Natural killer cell (primary cell): ENCODE measurements around the gene NDUFAB1. TPM values are rescaled to one million over a fixed set of nuclear protein-coding genes. Genes with fewer than 3 reads are reported as not detected.
A peak's percentile ranks its signal among the peaks of the same experiment; 100 is the strongest.

Source experiments
- ATAC-seq, 3 donors: fragments of 150-1000 bp in 2 of 3; fragments of 200-7000 bp in 1 of 3; cut with Tn5 transposase; 1 replicate in 1 of 3; 2 replicates in 2 of 3; pipeline ENCODE4 v1.10.0; 2021; ENCODE audit warnings: mild to moderate bottlenecking in 2 of 3, moderate library complexity in 2 of 3
- DNase-seq, 2 donors: peaks; one replicate each; pipeline versions ENCODE4 v3.0.0 to v3.0.0-alpha.2; 2013 to 2021; ENCODE audit warnings: mixed read lengths in 1 of 2
- H3K27ac ChIP-seq: one replicate; pipeline ENCODE4 v1.5.1; 2013; ENCODE audit warnings: mild to moderate bottlenecking, low read length
- H3K27me3 ChIP-seq: one replicate; pipeline ENCODE4 v1.6.1; 2013; ENCODE audit warnings: low read length; ENCODE audit not compliant: control insufficient read depth, insufficient read depth
- H3K36me3 ChIP-seq: one replicate; pipeline ENCODE4 v1.6.1; 2013; ENCODE audit warnings: low read length; ENCODE audit not compliant: control insufficient read depth, insufficient read depth
- H3K4me1 ChIP-seq: one replicate; pipeline ENCODE4 v1.6.1; 2013; ENCODE audit warnings: low read length; ENCODE audit not compliant: control insufficient read depth, insufficient read depth
- H3K4me3 ChIP-seq: one replicate; pipeline ENCODE4 v1.5.1; 2013; ENCODE audit warnings: low read length
- H3K9me3 ChIP-seq: one replicate; pipeline ENCODE4 v1.6.1; 2013; ENCODE audit warnings: low read length; ENCODE audit not compliant: control insufficient read depth, insufficient read depth
- H3K27ac Mint-ChIP-seq, 2 donors: one replicate each; pipeline ENCODE4 v1.8.0; 2022; ENCODE audit warnings: mild to moderate bottlenecking in 2 of 2, mixed read lengths in 2 of 2, moderate library complexity in 1 of 2
- H3K27me3 Mint-ChIP-seq, 2 donors: one replicate each; pipeline ENCODE4 v1.8.0; 2022; ENCODE audit warnings: low read depth in 2 of 2, mixed read lengths in 2 of 2
- H3K36me3 Mint-ChIP-seq: one replicate; pipeline ENCODE4 v1.8.0; 2022; ENCODE audit warnings: mixed read lengths
- H3K4me1 Mint-ChIP-seq, 2 donors: one replicate each; pipeline ENCODE4 v1.8.0; 2022; ENCODE audit warnings: mixed read lengths in 2 of 2
- H3K4me3 Mint-ChIP-seq: one replicate; pipeline ENCODE4 v1.8.0; 2022; ENCODE audit warnings: mild to moderate bottlenecking, moderate library complexity, mixed read lengths
- H3K9me3 Mint-ChIP-seq, 2 donors: one replicate each; pipeline ENCODE4 v1.8.0; 2022; ENCODE audit warnings: mixed read lengths in 2 of 2
- WGBS: methylation state at CpG from one replicate; pipeline ENCODE4 v1.1.7; 2013; ENCODE audit warnings: missing lambda C conversion rate; ENCODE audit not compliant: insufficient coverage; 5-methylcytosine and 5-hydroxymethylcytosine counted together
- intact Hi-C: fragments of 100-400 bp; cut with micrococcal nuclease; formaldehyde crosslinking; loops from one replicate; pipeline ENCODE4 v1.14.2; 2022
- total RNA-seq, 4 donors: library from RNA; stranded (reverse); fragments of 120-200 nt in 1 of 4; gene quantifications; one replicate each; pipeline versions ENCODE4 v1.2.3 to v1.2.4, GENCODE V29; 2013 to 2022
- TF ChIP-seq, protein P1 (sequence below): fragments of 200-600 bp; IDR thresholded peaks from one replicate; pipeline ENCODE4 v1.8.0; 2022; ENCODE audit warnings: antibody characterized with exemption

NDUFAB1 gene
- total RNA-seq, 3 donors from 2014 or later (not counting 1 experiment from before 2014, with no cell fraction given): 27.3 to 30.5 (median 28.3) TPM

DNA sequence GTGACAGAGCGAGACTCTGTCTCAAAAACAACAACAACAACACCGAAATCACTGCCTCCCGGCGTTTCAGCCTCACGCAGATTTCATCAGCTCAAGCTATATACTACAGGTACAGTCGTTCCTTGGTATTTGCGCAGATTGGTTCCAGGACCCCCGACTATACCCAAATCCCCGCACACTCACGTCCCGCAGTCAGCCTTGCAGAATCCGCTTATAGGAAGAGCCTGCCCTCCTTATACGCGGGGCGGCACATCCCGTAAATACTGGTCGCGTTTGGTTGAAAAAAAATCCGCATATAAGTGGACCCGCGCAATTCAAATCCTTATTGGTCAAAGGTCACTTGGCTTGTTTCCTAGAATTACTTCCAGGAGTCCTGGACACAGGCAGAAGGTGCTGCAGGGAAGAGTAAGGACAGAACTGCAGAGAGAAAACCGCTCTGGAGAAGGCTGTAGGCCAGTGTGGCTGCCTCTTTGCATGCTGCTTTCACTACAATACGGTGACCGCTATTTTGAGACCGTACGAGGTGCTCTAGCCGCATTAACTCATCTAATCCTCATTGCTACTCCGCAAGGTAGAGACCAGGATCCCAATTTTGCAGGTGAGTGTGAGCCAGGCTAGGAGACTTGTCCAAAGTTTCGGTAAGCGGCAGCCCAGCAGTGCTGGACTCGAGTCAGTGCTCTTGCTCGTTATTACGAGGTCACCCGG lies 718 bp downstream of the NDUFAB1 start:
- peaks cover 12 to 32% of the 10 kb centered on the region in 2 donors for H3K4me1 Mint-ChIP-seq
- H3K9me3 Mint-ChIP-seq: no peaks in the 10 kb centered on the region
- peak overlapping the region; percentile 87 for H3K4me3 ChIP-seq
- H3K4me3 Mint-ChIP-seq: peak overlapping the region; percentile 81
- H3K4me1 ChIP-seq: peaks cover 25% of the 10 kb centered on the region
- TF ChIP-seq, protein P1, sequence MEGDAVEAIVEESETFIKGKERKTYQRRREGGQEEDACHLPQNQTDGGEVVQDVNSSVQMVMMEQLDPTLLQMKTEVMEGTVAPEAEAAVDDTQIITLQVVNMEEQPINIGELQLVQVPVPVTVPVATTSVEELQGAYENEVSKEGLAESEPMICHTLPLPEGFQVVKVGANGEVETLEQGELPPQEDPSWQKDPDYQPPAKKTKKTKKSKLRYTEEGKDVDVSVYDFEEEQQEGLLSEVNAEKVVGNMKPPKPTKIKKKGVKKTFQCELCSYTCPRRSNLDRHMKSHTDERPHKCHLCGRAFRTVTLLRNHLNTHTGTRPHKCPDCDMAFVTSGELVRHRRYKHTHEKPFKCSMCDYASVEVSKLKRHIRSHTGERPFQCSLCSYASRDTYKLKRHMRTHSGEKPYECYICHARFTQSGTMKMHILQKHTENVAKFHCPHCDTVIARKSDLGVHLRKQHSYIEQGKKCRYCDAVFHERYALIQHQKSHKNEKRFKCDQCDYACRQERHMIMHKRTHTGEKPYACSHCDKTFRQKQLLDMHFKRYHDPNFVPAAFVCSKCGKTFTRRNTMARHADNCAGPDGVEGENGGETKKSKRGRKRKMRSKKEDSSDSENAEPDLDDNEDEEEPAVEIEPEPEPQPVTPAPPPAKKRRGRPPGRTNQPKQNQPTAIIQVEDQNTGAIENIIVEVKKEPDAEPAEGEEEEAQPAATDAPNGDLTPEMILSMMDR: no peak
- peak overlapping the region in 1 of 2 donors; percentile 75 for H3K27ac Mint-ChIP-seq
- no peak for DNase-seq
- no peaks in the 10 kb centered on the region for H3K36me3 Mint-ChIP-seq
- H3K27me3 ChIP-seq: no peaks in the 10 kb centered on the region
- H3K9me3 ChIP-seq: no peaks in the 10 kb centered on the region
- no peaks in the 10 kb centered on the region for H3K27me3 Mint-ChIP-seq
- H3K36me3 ChIP-seq: peaks cover 24% of the 10 kb centered on the region
- 24% methylated on average over 34 of the region's 34 CpGs for WGBS
- peak overlapping the region; percentile 66 for H3K27ac ChIP-seq
- no peak for ATAC-seq
- intact Hi-C loops: no loop called here

DNA sequence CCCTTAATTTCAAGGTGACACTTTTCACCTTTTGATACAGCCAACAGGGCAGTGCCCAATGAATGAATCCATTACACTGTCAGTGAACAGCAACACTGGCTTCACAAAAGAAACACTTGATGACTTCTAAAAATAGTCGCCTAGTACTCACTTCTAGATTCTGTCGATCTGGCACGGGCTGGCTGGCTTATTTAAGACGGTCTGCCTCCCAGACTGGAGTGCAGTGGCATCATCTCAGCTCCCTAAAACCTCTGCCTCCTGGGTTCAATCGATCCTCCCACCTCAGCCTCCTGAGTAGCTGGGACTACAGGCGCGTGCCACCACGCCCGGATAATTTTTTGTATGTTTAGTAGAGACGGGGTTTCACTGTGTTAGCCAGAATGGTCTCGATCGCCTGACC lies 1.9 kb downstream of the NDUFAB1 start:
- WGBS: 97% methylated on average over 12 of the region's 12 CpGs
- intact Hi-C loops: no loop called here
- H3K27me3 Mint-ChIP-seq: no peaks in the 10 kb centered on the region

DNA sequence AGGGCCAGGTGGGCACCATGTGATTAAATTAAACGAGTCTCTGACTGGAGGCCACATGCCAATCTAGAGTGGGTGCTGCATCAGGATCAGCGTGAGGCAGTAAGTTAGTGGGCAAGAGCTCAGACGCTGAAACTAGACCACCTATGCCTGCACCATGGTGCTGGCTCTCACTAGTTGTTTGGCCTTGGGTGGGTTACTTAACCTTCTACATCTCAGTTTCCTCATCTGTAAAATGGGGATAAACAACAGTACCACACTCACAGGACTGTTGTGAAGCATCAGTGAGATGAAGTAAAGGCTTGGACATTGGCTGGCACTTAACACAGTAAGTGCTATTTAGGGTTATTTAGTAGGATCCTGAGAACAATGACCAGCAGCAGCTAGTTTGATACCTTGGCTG lies 5.9 kb downstream of the NDUFAB1 start:
- DNase-seq (no peak), ATAC-seq (no peak)
- no peak overlapping the region for H3K4me3 Mint-ChIP-seq
- no peaks in the 10 kb centered on the region for H3K9me3 Mint-ChIP-seq
- H3K27me3 Mint-ChIP-seq: no peaks in the 10 kb centered on the region
- Histone ChIP-seq H3K27me3 (no peaks in the 10 kb centered on the region), H3K9me3 (no peaks in the 10 kb centered on the region), H3K36me3 (peaks cover 52% of the 10 kb centered on the region), H3K27ac (no peak overlapping the region), H3K4me1 (peaks cover 12% of the 10 kb centered on the region), H3K4me3 (no peak overlapping the region)
- H3K4me1 Mint-ChIP-seq: peaks cover 8 to 30% of the 10 kb centered on the region in 2 donors
- intact Hi-C loops: no loop called here
- TF ChIP-seq, protein P1: no peak
- H3K27ac Mint-ChIP-seq: no peak overlapping the region
- WGBS: 99% methylated on average over 3 of the region's 3 CpGs
- H3K36me3 Mint-ChIP-seq: no peaks in the 10 kb centered on the region

More for the DNA sequence above, 1.9 kb downstream of the NDUFAB1 start:
- H3K27ac ChIP-seq: no peak overlapping the region
- Mint-ChIP-seq H3K4me3 (no peak overlapping the region), H3K36me3 (no peaks in the 10 kb centered on the region), H3K4me1 (peaks cover 12 to 36% of the 10 kb centered on the region in 2 donors), H3K27ac (no peak overlapping the region), H3K9me3 (no peaks in the 10 kb centered on the region)
- H3K9me3 ChIP-seq: no peaks in the 10 kb centered on the region
- ATAC-seq: no peak
- no peak overlapping the region for H3K4me3 ChIP-seq
- no peaks in the 10 kb centered on the region for H3K27me3 ChIP-seq
- peaks cover 25% of the 10 kb centered on the region for H3K4me1 ChIP-seq
- TF ChIP-seq, protein P1: no peak
- peaks cover 34% of the 10 kb centered on the region for H3K36me3 ChIP-seq
- DNase-seq: no peak

DNA sequence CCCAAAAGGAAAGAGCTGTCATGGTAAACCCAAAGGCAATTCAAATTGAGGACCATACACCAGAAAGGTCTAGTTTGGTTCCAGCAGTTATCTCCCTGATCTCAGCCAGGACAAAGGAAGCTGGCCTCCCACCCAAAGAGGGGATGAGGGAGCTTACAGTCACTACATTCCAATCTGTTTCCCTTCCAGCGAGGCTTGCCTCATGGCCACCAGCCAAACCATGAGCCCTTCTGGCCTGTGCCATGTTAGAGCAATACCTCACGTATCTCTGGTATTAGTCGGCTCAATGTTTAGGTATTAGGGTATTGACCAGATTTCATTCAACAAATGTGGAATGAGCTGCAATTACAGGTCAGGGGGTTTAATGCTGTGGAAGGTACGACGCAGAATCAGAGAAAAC lies 8.4 kb downstream of the NDUFAB1 start:
- no peaks in the 10 kb centered on the region for H3K27me3 ChIP-seq
- H3K9me3 ChIP-seq: no peaks in the 10 kb centered on the region
- H3K36me3 Mint-ChIP-seq: no peaks in the 10 kb centered on the region
- H3K27me3 Mint-ChIP-seq: no peaks in the 10 kb centered on the region
- intact Hi-C loops: no loop called here
- peaks cover 58% of the 10 kb centered on the region for H3K36me3 ChIP-seq
- no peaks in the 10 kb centered on the region for H3K9me3 Mint-ChIP-seq
- no peaks in the 10 kb centered on the region for H3K4me1 ChIP-seq
- no peak overlapping the region for H3K27ac ChIP-seq
- WGBS: 97% methylated on average over 5 of the region's 5 CpGs
- H3K4me3 ChIP-seq: no peak overlapping the region
- ATAC-seq (no peak), DNase-seq (no peak)
- H3K4me1 Mint-ChIP-seq: peaks cover 8 to 19% of the 10 kb centered on the region in 2 donors
- H3K27ac Mint-ChIP-seq: no peak overlapping the region
- TF ChIP-seq, protein P1: no peak
- no peak overlapping the region for H3K4me3 Mint-ChIP-seq
